ENCODE results near the gene CLRN3.

CLRN3 gene

GRCh38 chr10:127909716-127910463, 17.1 kb upstream of the CLRN3 start:
- no peaks in the 10 kb centered on the region for H3K9me3 Mint-ChIP-seq
- peaks cover 14% of the 10 kb centered on the region for H3K27me3 Mint-ChIP-seq
- no peak overlapping the region for H3K4me3 Mint-ChIP-seq
- no peaks in the 10 kb centered on the region for H3K36me3 Mint-ChIP-seq (ENCODE audit: low read depth)
- no peak overlapping the region for H3K27ac Mint-ChIP-seq
- no peaks in the 10 kb centered on the region for H3K4me1 Mint-ChIP-seq (ENCODE audit: low read depth)

GRCh38 chr10:127908959-127909267, 16.2 kb upstream of the CLRN3 start:
- Mint-ChIP-seq H3K4me1 (ENCODE audit: low read depth) (no peaks in the 10 kb centered on the region), H3K4me3 (no peak overlapping the region), H3K36me3 (ENCODE audit: low read depth) (no peaks in the 10 kb centered on the region), H3K27me3 (peaks cover 21% of the 10 kb centered on the region), H3K27ac (no peak overlapping the region), H3K9me3 (no peaks in the 10 kb centered on the region)

GRCh38 chr10:127908106-127908958, 15.6 kb upstream of the CLRN3 start:
- peak overlapping the region; percentile 36 for H3K4me3 Mint-ChIP-seq
- H3K27me3 Mint-ChIP-seq = peaks cover 21% of the 10 kb centered on the region
- no peaks in the 10 kb centered on the region for H3K36me3 Mint-ChIP-seq (ENCODE audit: low read depth)
- H3K4me1 Mint-ChIP-seq (ENCODE audit: low read depth) = no peaks in the 10 kb centered on the region
- H3K9me3 Mint-ChIP-seq = no peaks in the 10 kb centered on the region
- no peak overlapping the region for H3K27ac Mint-ChIP-seq

GRCh38 chr10:127907411-127908105, 14.8 kb upstream of the CLRN3 start:
- Mint-ChIP-seq H3K4me1 (ENCODE audit: low read depth) (no peaks in the 10 kb centered on the region), H3K27me3 (peaks cover 21% of the 10 kb centered on the region), H3K4me3 (peak overlapping the region; percentile 36), H3K36me3 (ENCODE audit: low read depth) (no peaks in the 10 kb centered on the region), H3K9me3 (no peaks in the 10 kb centered on the region), H3K27ac (no peak overlapping the region)

- Mint-ChIP-seq H3K27me3 (peaks cover 21% of the 10 kb centered on the region), H3K4me3 (peak within 1 kb of the TSS; percentile 36), H3K9me3 (no peaks in the 10 kb centered on the region), H3K27ac (no peak within 1 kb of the TSS), H3K4me1 (ENCODE audit: low read depth) (no peaks in the 10 kb centered on the region), H3K36me3 (ENCODE audit: low read depth) (no peaks in the 10 kb centered on the region)
These were observed 14.0 kb upstream of the CLRN3 start, which contains the start of gene PTPRE for GRCh38 chr10:127906548-127907377. PTPRE (plus strand) TSS chr10:127907103; CDS start chr10:128040882, 133,779 bp downstream.

- H3K9me3 Mint-ChIP-seq = no peaks in the 10 kb centered on the region
- peaks cover 21% of the 10 kb centered on the region for H3K27me3 Mint-ChIP-seq
- no peak overlapping the region for H3K4me3 Mint-ChIP-seq
- H3K27ac Mint-ChIP-seq = no peak overlapping the region
- H3K36me3 Mint-ChIP-seq (ENCODE audit: low read depth) = no peaks in the 10 kb centered on the region
- no peaks in the 10 kb centered on the region for H3K4me1 Mint-ChIP-seq (ENCODE audit: low read depth)
These were observed 13.1 kb upstream of the CLRN3 start for GRCh38 chr10:127905848-127906261.

GRCh38 chr10:127905001-127905847, 12.5 kb upstream of the CLRN3 start:
- Mint-ChIP-seq H3K9me3 (no peaks in the 10 kb centered on the region), H3K36me3 (ENCODE audit: low read depth) (no peaks in the 10 kb centered on the region), H3K27me3 (peaks cover 21% of the 10 kb centered on the region), H3K27ac (no peak overlapping the region), H3K4me3 (no peak overlapping the region), H3K4me1 (ENCODE audit: low read depth) (no peaks in the 10 kb centered on the region)

- Mint-ChIP-seq H3K4me1 (ENCODE audit: low read depth) (no peaks in the 10 kb centered on the region), H3K9me3 (no peaks in the 10 kb centered on the region), H3K36me3 (ENCODE audit: low read depth) (no peaks in the 10 kb centered on the region), H3K27ac (no peak overlapping the region), H3K4me3 (no peak overlapping the region), H3K27me3 (peaks cover 27% of the 10 kb centered on the region)
These were observed 11.7 kb upstream of the CLRN3 start for GRCh38 chr10:127904311-127905000.

GRCh38 chr10:127903789-127904188, 11.0 kb upstream of the CLRN3 start:
- no peak overlapping the region for H3K27ac Mint-ChIP-seq
- H3K36me3 Mint-ChIP-seq (ENCODE audit: low read depth) = no peaks in the 10 kb centered on the region
- H3K4me1 Mint-ChIP-seq (ENCODE audit: low read depth) = no peaks in the 10 kb centered on the region
- no peaks in the 10 kb centered on the region for H3K9me3 Mint-ChIP-seq
- H3K4me3 Mint-ChIP-seq = no peak overlapping the region
- H3K27me3 Mint-ChIP-seq = peaks cover 34% of the 10 kb centered on the region

GRCh38 chr10:127899766-127900387, 7.1 kb upstream of the CLRN3 start:
- H3K4me1 Mint-ChIP-seq (ENCODE audit: low read depth) = no peaks in the 10 kb centered on the region

GRCh38 chr10:127897177-127897576, 4.4 kb upstream of the CLRN3 start:
- no peaks in the 10 kb centered on the region for H3K4me1 Mint-ChIP-seq (ENCODE audit: low read depth)
- no peaks in the 10 kb centered on the region for H3K9me3 Mint-ChIP-seq
- H3K27ac Mint-ChIP-seq = no peak overlapping the region
- peaks cover 29% of the 10 kb centered on the region for H3K27me3 Mint-ChIP-seq
- no peaks in the 10 kb centered on the region for H3K36me3 Mint-ChIP-seq (ENCODE audit: low read depth)
- H3K4me3 Mint-ChIP-seq = no peak overlapping the region

More at GRCh38 chr10:127899766-127900387, 7.1 kb upstream of the CLRN3 start:
- H3K9me3 Mint-ChIP-seq = no peaks in the 10 kb centered on the region
- H3K27ac Mint-ChIP-seq = no peak overlapping the region
- no peak overlapping the region for H3K4me3 Mint-ChIP-seq
- peaks cover 30% of the 10 kb centered on the region for H3K27me3 Mint-ChIP-seq
- no peaks in the 10 kb centered on the region for H3K36me3 Mint-ChIP-seq (ENCODE audit: low read depth)

- Mint-ChIP-seq H3K36me3 (ENCODE audit: low read depth) (no peaks in the 10 kb centered on the region), H3K27ac (no peak overlapping the region), H3K4me1 (ENCODE audit: low read depth) (no peaks in the 10 kb centered on the region), H3K9me3 (no peaks in the 10 kb centered on the region), H3K4me3 (no peak overlapping the region), H3K27me3 (peaks cover 29% of the 10 kb centered on the region)
These were observed 3.8 kb upstream of the CLRN3 start for GRCh38 chr10:127896590-127896989.

- no peak overlapping the region for H3K4me3 Mint-ChIP-seq
- no peaks in the 10 kb centered on the region for H3K36me3 Mint-ChIP-seq (ENCODE audit: low read depth)
- H3K4me1 Mint-ChIP-seq (ENCODE audit: low read depth) = no peaks in the 10 kb centered on the region
- H3K9me3 Mint-ChIP-seq = no peaks in the 10 kb centered on the region
- H3K27ac Mint-ChIP-seq = no peak overlapping the region
- peaks cover 19% of the 10 kb centered on the region for H3K27me3 Mint-ChIP-seq
These were observed 1.4 kb upstream of the CLRN3 start for GRCh38 chr10:127894146-127894545.

Data from stimulated activated naive CD8-positive, alpha-beta T cell treated with anti-CD3 and anti-CD28 coated beads, Interleukin-15, Interleukin-2, amounts not matched to agents 100 ng/mL and 50 ng/mL, for 24 hours (primary cell).